Stomach (tissue), 4 donors: ENCODE measurements around the gene PKP1.

Experiments used
- CTCF ChIP-seq, 7 experiments: fragments of 450-650 bp in 4 of 7; fragments of 200-600 bp in 3 of 7; sonication (generic) in 3 of 7; IDR thresholded peaks; one replicate each; pipeline ENCODE4 v1.5.1; 2016 to 2019; ENCODE audit warnings: antibody characterized with exemption in 7 of 7, control low read depth in 2 of 7, mild to moderate bottlenecking in 1 of 7
- EP300 ChIP-seq: sonication (generic); formaldehyde crosslinking; IDR thresholded peaks from one replicate; pipeline ENCODE4 v1.6.1; 2017; ENCODE audit warnings: antibody characterized with exemption
- POLR2A ChIP-seq, 4 donors: fragments of 450-650 bp; IDR thresholded peaks; one replicate each; pipeline ENCODE4 v1.6.1; 2016; ENCODE audit warnings: antibody characterized with exemption in 4 of 4, control low read depth in 2 of 4, mild to moderate bottlenecking in 1 of 4, moderate library complexity in 1 of 4
- POLR2AphosphoS5 ChIP-seq, 3 donors: sonication (generic); formaldehyde crosslinking; IDR thresholded peaks; one replicate each; pipeline ENCODE4 v1.6.1; 2016; ENCODE audit warnings: antibody characterized with exemption in 3 of 3

GRCh38 chr1:201324821-201325677 lies 41.7 kb downstream of the PKP1 start:
- no peak for TF ChIP-seq CTCF (IDR thresholded peaks at IDR 0.05)
- no peak for TF ChIP-seq POLR2AphosphoS5 (IDR thresholded peaks at IDR 0.05)
- no peak for TF ChIP-seq POLR2A (IDR thresholded peaks at IDR 0.05)
- no peak for TF ChIP-seq EP300
